SK-N-DZ (cell line): ENCODE data around the gene GNAQ.
A peak's percentile ranks its signal among the peaks of the same experiment; 100 is the strongest.
"Not testable (repeated sequence)": the region's sequence is repeated elsewhere in the genome, so short reads cannot be mapped to it uniquely, and the experiment has no call there.

Experiments
- DNase-seq: peaks from one replicate; pipeline ENCODE4 v3.0.0-alpha.2; 2015; ENCODE audit warnings: low spot score

Gene GNAQ

GRCh38 chr9:77878793-77879192 lies 152.8 kb downstream of the GNAQ start:
- DNase-seq: not testable (repeated sequence)

DNA sequence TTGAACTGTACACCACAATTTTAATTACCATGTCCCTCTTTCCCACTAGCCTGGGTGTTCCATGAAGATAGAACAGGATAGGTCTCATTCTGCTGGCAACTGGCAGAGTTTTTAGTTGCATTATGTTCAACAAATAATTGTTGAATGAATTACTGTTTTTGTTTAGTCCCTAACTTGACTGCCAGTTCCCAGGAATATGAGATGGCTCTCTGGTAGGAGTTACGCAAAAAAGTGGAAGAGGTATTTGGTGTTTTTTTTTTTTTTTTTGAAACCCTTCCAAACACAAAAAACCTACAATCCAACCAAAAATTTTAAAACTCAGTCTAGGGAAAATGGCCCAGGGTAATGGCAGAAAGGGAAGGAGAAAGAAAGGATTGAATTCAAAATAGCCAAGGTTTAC lies 153.6 kb downstream of the GNAQ start:
- no peak for DNase-seq

- DNase-seq: no peak
Observed at GRCh38 chr9:77876590-77876989, 155.0 kb downstream of the GNAQ start.

DNA sequence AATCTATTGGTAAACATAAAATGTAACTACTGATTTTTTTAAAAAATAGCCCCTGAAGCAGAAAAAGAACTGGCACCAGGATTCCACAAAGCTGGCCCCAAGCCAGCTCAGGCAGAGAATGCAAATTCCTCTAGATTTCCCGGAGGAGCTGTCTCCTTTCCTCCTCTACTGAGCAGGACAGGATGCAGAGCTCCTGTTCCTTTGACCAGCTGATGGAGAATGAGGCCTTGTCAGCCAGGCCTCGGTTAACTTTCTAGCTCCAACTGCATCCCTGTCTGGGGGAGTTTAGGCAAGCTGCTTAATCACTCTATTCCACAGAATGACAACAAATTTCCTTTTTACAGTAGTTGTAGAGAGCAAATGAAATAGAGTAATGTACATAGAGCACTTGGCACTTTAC lies 155.5 kb downstream of the GNAQ start:
- DNase-seq: peak; percentile 26

DNA sequence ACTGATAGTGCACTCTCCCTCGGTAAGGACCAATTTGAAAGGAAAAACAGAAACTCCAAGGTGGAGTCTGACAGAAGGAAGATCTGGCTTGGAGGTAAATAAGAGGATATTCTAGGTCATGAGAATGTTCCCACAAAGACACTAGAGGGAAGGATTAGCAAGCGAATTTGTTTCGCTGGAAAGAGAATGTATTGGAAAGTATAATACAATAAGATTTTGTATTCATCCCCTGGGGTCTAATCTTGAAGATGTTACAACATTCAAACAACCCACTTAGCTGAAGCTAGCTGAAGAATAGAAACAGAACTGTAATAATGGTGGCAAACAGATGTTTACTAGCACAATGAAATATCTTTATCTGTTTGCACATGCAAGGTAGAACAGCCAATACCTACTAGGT lies 158.7 kb downstream of the GNAQ start:
- DNase-seq: no peak

- no peak for DNase-seq
Observed at GRCh38 chr9:77872177-77872576, 159.4 kb downstream of the GNAQ start.

GRCh38 chr9:77871483-77871882 lies 160.1 kb downstream of the GNAQ start:
- DNase-seq: no peak

GRCh38 chr9:77866878-77867277 lies 164.7 kb downstream of the GNAQ start:
- DNase-seq: no peak

DNA sequence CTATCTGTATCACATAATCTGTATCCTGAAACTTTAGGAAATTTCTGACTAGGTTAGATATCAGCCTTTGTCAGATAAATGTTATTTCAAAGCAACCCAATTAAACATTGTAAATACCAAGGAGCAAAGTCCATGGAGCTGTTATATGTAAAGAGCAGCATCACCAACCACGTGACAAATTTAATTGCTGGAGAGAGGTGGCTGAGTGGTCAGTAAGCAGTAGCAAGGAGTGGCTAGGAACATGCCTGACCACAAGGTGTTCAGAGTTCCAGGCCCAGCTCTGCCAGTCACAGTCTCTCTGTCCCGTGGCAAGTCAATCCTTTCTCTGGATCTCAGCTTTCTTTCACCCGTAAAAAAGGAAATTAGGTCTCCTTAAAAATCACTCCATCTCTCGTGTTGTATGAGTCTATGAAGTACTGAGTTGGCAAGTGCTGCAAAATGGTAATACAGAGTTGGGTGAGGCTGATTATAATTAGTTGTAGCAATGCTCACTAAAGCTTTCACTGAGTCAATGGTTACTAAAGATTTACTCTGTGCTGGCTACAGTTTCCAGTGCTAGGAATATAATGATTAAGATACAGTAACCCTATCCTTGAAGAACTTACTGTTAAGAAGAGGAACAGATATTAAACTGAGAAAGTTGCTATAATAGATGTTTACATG lies 166.1 kb downstream of the GNAQ start:
- no peak for DNase-seq

DNA sequence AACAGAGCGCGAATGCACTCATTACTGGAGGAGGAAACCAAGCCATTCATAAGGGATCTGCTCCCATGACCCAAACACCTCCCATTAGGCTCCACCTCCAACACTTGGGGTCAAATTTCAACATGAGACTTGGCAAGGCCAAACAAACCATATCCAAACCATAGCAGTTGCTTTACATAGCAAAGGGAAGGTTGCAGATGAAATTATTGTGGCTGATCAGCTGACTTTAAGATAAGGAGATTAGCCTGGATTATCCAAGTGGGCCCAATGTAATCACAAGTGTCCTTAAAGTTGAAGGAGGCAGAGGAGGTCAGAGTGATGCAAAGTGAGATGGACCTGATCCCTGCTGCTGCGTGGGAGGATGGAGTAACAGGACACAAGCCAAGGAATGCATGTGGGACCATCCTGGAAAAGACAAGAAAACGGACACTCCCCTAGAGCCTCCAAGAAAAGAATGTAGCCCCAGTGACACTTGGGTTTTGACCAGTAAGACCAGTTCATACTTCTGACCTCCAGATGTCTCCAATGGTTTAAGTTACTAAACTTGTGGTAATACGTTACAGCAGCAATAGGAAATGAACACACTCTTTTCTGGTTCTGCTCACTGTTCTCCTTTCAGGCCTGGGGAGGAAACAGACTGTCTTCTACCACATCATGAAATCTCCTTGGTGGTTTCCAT lies 167.3 kb downstream of the GNAQ start:
- no peak for DNase-seq

GRCh38 chr9:77863638-77864037 lies 168.0 kb downstream of the GNAQ start:
- DNase-seq: not testable (repeated sequence)

DNA sequence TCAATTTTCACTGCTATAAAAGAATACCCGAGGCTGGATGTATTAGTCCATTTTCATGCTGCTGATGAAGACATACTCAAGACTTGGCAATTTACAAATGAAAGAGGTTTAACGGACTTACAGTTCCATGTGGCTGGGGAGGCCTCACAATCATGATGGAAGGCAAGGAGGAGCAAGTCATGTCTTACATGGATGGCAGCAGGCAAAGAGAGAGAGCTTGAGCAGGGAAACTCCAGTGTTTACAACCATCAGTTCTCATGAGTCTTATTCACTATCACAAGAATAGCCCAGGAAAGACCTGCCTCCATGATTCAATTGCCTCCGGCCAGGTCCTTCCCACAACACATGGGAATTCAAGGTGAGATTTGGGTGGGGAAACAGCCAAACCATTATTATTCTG lies 170.7 kb downstream of the GNAQ start:
- not testable (repeated sequence) for DNase-seq

GRCh38 chr9:77857513-77858259 lies 173.9 kb downstream of the GNAQ start:
- no peak for DNase-seq

DNA sequence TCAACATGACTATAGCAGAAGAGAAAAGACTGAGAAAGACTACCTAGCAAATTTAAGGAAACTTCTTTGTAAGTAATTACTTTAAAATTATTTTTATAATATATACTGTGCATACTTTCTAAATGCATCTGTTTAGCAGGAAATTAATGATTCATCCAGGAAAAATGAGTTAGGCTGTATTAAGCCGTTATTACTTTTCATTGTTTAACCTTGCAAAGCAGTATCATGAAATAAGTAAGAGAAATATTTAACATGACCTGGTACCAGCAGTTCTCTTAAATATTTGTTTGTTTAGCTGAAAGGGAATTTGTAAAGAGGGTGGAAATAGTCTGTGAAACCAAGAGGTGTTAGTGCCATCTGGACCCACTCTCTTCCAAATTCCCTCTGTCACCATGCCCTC lies 175.0 kb downstream of the GNAQ start:
- no peak for DNase-seq

- DNase-seq: no peak
Observed at GRCh38 chr9:77854916-77855311, 176.7 kb downstream of the GNAQ start.

DNA sequence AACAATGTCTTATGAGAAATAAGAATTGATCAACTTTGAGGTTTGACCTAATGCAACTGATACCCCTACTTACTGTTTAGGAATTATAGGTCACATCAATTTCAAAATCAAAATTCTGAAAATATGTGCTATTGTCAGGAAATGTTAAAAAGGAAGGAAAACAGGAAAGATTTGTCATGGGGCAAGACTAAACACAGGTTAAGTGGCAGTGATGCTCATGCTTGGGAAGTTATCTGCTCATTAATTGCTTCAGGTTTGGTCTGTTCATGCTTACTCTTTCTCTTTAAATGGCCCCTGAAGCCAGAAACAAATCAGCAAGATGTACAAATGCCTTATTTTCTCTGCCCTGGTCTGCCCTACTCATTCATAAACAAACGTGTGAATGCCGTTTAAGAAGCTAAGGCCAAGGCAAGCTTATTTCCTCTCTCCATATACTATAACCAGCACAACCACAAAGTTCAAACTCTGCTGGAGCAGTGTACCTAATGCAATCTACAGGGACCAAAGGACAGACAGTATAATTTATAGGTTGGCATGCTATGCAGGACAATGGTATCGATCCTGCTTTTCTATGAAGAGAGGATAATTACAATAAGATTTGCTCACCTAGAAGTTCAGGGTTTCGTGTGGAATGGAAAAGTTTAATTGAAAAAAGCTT lies 177.2 kb downstream of the GNAQ start:
- DNase-seq: no peak

DNA sequence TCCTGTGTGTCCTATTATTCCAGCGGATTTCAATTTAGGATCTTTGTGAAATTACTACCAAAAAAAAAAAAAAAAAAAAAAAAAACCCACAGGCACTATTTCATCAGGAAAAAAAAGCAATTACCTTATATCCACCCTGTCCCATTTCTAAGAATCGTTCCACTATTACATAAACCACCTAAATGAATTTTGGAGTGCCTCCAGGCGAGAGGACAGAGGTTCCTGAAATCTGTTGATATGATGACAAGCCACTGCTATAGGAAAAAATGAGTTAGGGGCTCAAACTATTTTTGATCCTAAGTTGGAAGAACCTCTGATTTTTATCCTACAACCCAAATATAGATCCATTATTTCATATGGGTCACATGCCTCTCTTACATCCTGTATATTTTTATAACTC lies 177.9 kb downstream of the GNAQ start:
- DNase-seq: no peak

DNA sequence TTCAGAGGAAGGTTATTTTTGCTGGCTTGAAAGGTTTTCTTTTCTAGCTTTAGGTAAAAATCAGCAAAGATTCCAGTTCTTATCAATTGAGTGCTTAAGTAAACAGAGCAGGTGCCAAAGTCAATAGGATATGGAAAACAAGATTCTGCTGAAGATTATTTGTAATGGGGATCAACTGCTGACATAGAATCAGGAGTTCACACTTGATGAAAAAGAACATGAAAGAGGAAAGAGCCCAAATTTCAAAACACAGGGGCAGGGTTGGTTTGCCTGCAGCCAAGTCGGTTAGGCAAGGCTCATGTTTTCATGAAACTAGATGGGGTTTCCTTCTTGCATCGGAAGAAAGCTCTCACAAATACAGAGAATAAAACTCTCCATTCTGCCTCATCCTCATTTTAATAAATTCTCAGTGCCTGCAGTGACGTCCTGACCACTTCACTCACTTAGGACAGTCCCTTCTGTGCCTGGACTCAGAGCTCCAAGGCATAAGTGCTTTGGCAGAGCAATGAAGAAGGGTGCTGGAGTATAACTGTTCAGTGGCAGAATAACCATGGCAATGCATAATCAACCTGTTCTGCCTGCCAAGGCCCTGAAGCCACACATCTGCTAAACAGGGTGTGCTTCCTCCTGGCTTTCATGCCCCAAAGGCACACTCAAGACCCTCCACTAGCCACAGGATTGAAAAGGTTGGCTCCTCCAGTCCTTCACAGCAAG lies 179.6 kb downstream of the GNAQ start:
- no peak for DNase-seq

- DNase-seq: no peak
Observed at GRCh38 chr9:77848897-77849296, 182.7 kb downstream of the GNAQ start.

GRCh38 chr9:77848404-77848803 lies 183.2 kb downstream of the GNAQ start:
- DNase-seq: no peak

DNA sequence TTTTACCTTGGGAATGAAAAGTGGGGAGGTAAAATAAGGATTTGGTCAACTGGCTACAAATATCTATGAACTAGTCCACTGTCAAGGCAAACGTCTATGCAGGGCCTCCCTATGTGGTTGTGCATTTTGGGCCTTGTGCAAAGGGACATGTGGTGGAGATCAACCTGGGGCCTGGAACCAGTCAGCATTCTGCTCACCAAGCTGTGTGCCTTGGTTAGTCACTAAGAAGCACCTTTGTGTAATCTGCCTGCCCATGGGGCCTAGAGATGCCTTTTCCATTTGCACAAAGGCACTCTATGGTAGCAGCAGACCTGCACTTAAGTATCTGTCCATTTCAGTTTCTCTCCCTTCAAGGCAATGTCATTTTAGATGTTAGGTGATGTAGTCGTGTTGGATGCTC lies 184.0 kb downstream of the GNAQ start:
- no peak for DNase-seq

DNA sequence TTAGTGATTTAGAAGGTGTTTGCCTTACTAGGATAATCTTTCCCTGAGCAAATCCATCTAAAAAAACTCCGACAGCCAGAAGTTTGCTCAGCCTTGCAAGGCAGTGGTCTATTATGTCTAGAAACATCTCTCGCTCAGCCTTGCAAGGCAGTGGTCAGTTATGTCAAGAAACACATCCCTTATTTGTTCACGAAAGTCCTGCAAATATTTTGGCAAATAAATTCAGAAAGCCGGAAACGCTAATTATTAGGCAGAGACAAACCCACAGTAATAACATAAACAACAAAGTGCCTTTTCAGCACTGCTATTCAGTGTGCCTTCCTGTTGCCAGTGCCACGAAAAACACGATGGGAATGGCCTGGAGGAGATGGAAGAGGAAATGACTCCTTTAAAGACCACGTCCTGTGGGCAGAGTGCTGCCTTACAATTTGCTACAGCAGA lies 184.5 kb downstream of the GNAQ start:
- no peak for DNase-seq
